Colonic mucosa (tissue), 4 donors: Measurements from ENCODE around the gene APOC1. TPM values are rescaled to one million over a fixed set of nuclear protein-coding genes. Genes with fewer than 3 reads are reported as not detected.
"Not testable (repeated sequence)": the region's sequence is repeated elsewhere in the genome, so short reads cannot be mapped to it uniquely, and the experiment has no call there.

Source experiments
- DNase-seq: peaks from one replicate; pipeline ENCODE4 v3.0.0-alpha.2; 2020
- H3K27ac ChIP-seq: fragments of 200-600 bp; one replicate; pipeline ENCODE4 v1.8.0; 2021
- H3K27me3 ChIP-seq: fragments of 200-600 bp; one replicate; pipeline ENCODE4 v1.8.0; 2021
- H3K36me3 ChIP-seq: fragments of 200-600 bp; one replicate; pipeline ENCODE4 v1.8.0; 2021
- H3K4me1 ChIP-seq: fragments of 200-600 bp; one replicate; pipeline ENCODE4 v1.8.0; 2021; ENCODE audit warnings: mild to moderate bottlenecking
- H3K4me3 ChIP-seq: fragments of 200-600 bp; one replicate; pipeline ENCODE4 v1.8.0; 2021
- H3K9ac ChIP-seq, 2 donors: one replicate each; pipeline ENCODE4 v1.7.0; 2013; ENCODE audit warnings: control low read depth in 2 of 2, low read depth in 2 of 2, low read length in 2 of 2
- H3K9me3 ChIP-seq: fragments of 200-600 bp; one replicate; pipeline ENCODE4 v1.8.0; 2021
- intact Hi-C: fragments of 100-400 bp; cut with DNase I; formaldehyde crosslinking; loops from one replicate; pipeline ENCODE4 v1.14.1; 2022
- total RNA-seq, 2 donors: library from RNA; stranded (reverse); fragmentation: NEBNext Ultra II Directional in 1 of 2; extraction: Animal tissue kit (Norgen Biotek cat#: 25700) in 1 of 2; gene quantifications; one replicate each; pipeline ENCODE4 v1.2.1, GENCODE V29; 2021
- TF ChIP-seq, protein P1 (sequence below): fragments of 200-600 bp; IDR thresholded peaks from one replicate; pipeline ENCODE4 v1.8.0; 2022; ENCODE audit warnings: antibody characterized with exemption, mild to moderate bottlenecking
- donor health status: healthy.
- donor health status: DM: no; HTN: no; CAD: no.
- donor health status: DM: no; HTN: no; CAD: no.

Gene APOC1
- total RNA-seq, 2 donors from 2014 or later, result 10.4 to 19.9 TPM

DNA sequence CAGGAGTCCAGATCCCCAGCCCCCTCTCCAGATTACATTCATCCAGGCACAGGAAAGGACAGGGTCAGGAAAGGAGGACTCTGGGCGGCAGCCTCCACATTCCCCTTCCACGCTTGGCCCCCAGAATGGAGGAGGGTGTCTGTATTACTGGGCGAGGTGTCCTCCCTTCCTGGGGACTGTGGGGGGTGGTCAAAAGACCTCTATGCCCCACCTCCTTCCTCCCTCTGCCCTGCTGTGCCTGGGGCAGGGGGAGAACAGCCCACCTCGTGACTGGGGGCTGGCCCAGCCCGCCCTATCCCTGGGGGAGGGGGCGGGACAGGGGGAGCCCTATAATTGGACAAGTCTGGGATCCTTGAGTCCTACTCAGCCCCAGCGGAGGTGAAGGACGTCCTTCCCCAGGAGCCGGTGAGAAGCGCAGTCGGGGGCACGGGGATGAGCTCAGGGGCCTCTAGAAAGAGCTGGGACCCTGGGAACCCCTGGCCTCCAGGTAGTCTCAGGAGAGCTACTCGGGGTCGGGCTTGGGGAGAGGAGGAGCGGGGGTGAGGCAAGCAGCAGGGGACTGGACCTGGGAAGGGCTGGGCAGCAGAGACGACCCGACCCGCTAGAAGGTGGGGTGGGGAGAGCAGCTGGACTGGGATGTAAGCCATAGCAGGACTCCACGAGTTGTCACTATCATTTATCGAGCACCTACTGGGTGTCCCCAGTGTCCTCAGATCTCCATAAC lies 8.8 kb upstream of the APOC1 start, which contains the start of gene APOE:
APOE (plus strand) TSS at position 360 of the 724 bp plus-strand sequence. CDS start 829 bp downstream, outside the sequence.
- TF ChIP-seq, protein P1, sequence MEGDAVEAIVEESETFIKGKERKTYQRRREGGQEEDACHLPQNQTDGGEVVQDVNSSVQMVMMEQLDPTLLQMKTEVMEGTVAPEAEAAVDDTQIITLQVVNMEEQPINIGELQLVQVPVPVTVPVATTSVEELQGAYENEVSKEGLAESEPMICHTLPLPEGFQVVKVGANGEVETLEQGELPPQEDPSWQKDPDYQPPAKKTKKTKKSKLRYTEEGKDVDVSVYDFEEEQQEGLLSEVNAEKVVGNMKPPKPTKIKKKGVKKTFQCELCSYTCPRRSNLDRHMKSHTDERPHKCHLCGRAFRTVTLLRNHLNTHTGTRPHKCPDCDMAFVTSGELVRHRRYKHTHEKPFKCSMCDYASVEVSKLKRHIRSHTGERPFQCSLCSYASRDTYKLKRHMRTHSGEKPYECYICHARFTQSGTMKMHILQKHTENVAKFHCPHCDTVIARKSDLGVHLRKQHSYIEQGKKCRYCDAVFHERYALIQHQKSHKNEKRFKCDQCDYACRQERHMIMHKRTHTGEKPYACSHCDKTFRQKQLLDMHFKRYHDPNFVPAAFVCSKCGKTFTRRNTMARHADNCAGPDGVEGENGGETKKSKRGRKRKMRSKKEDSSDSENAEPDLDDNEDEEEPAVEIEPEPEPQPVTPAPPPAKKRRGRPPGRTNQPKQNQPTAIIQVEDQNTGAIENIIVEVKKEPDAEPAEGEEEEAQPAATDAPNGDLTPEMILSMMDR, result no peak
- no peak for DNase-seq
- intact Hi-C loops, result no loop called here
- Histone ChIP-seq H3K9me3 (no peaks in the 10 kb centered on the region), H3K36me3 (no peaks in the 10 kb centered on the region), H3K9ac (peak within 1 kb of the TSS; percentile 23 to 50), H3K4me3 (peak within 1 kb of the TSS; percentile 14), H3K27me3 (peaks cover 8% of the 10 kb centered on the region), H3K4me1 (no peaks in the 10 kb centered on the region), H3K27ac (no peak within 1 kb of the TSS)

DNA sequence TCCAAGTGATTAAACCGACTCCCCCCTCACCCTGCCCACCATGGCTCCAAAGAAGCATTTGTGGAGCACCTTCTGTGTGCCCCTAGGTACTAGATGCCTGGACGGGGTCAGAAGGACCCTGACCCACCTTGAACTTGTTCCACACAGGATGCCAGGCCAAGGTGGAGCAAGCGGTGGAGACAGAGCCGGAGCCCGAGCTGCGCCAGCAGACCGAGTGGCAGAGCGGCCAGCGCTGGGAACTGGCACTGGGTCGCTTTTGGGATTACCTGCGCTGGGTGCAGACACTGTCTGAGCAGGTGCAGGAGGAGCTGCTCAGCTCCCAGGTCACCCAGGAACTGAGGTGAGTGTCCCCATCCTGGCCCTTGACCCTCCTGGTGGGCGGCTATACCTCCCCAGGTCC lies 6.8 kb upstream of the APOC1 start:
- Histone ChIP-seq H3K9ac (no peak overlapping the region), H3K4me1 (no peaks in the 10 kb centered on the region), H3K27ac (no peak overlapping the region), H3K27me3 (peaks cover 8% of the 10 kb centered on the region), H3K36me3 (no peaks in the 10 kb centered on the region), H3K9me3 (no peaks in the 10 kb centered on the region), H3K4me3 (no peak overlapping the region)
- DNase-seq, result no peak
- intact Hi-C loops, result no loop called here
- TF ChIP-seq, protein P1, result no peak

DNA sequence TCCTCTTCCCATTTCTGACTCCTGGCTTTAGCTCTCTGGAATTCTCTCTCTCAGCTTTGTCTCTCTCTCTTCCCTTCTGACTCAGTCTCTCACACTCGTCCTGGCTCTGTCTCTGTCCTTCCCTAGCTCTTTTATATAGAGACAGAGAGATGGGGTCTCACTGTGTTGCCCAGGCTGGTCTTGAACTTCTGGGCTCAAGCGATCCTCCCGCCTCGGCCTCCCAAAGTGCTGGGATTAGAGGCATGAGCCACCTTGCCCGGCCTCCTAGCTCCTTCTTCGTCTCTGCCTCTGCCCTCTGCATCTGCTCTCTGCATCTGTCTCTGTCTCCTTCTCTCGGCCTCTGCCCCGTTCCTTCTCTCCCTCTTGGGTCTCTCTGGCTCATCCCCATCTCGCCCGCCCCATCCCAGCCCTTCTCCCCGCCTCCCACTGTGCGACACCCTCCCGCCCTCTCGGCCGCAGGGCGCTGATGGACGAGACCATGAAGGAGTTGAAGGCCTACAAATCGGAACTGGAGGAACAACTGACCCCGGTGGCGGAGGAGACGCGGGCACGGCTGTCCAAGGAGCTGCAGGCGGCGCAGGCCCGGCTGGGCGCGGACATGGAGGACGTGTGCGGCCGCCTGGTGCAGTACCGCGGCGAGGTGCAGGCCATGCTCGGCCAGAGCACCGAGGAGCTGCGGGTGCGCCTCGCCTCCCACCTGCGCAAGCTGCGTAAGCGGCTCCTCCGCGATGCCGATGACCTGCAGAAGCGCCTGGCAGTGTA lies 6.2 kb upstream of the APOC1 start:
- Histone ChIP-seq H3K9me3 (no peaks in the 10 kb centered on the region), H3K27ac (no peak overlapping the region), H3K4me3 (no peak overlapping the region), H3K4me1 (no peaks in the 10 kb centered on the region), H3K27me3 (peaks cover 8% of the 10 kb centered on the region), H3K36me3 (no peaks in the 10 kb centered on the region), H3K9ac (no peak overlapping the region)
- DNase-seq, result no peak
- intact Hi-C loops, result no loop called here
- TF ChIP-seq, protein P1, result no peak

DNA sequence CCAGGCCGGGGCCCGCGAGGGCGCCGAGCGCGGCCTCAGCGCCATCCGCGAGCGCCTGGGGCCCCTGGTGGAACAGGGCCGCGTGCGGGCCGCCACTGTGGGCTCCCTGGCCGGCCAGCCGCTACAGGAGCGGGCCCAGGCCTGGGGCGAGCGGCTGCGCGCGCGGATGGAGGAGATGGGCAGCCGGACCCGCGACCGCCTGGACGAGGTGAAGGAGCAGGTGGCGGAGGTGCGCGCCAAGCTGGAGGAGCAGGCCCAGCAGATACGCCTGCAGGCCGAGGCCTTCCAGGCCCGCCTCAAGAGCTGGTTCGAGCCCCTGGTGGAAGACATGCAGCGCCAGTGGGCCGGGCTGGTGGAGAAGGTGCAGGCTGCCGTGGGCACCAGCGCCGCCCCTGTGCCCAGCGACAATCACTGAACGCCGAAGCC lies 5.6 kb upstream of the APOC1 start:
- no peaks in the 10 kb centered on the region for H3K4me1 ChIP-seq
- H3K27ac ChIP-seq, result no peak overlapping the region
- H3K9me3 ChIP-seq, result no peaks in the 10 kb centered on the region
- no peak for DNase-seq
- H3K9ac ChIP-seq, result no peak overlapping the region
- peaks cover 8% of the 10 kb centered on the region for H3K27me3 ChIP-seq
- TF ChIP-seq, protein P1, result no peak
- intact Hi-C loops, result no loop called here
- H3K36me3 ChIP-seq, result no peaks in the 10 kb centered on the region
- H3K4me3 ChIP-seq, result no peak overlapping the region

DNA sequence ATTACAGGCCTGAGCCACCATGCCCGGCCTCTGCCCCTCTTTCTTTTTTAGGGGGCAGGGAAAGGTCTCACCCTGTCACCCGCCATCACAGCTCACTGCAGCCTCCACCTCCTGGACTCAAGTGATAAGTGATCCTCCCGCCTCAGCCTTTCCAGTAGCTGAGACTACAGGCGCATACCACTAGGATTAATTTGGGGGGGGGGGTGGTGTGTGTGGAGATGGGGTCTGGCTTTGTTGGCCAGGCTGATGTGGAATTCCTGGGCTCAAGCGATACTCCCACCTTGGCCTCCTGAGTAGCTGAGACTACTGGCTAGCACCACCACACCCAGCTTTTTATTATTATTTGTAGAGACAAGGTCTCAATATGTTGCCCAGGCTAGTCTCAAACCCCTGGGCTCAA lies 4.6 kb upstream of the APOC1 start:
- no peak for DNase-seq
- Histone ChIP-seq H3K9ac (no peak overlapping the region), H3K4me1 (no peaks in the 10 kb centered on the region), H3K9me3 (no peaks in the 10 kb centered on the region), H3K36me3 (no peaks in the 10 kb centered on the region), H3K27me3 (peaks cover 8% of the 10 kb centered on the region), H3K4me3 (no peak overlapping the region), H3K27ac (no peak overlapping the region)
- TF ChIP-seq, protein P1, result no peak
- intact Hi-C loops, result no loop called here

DNA sequence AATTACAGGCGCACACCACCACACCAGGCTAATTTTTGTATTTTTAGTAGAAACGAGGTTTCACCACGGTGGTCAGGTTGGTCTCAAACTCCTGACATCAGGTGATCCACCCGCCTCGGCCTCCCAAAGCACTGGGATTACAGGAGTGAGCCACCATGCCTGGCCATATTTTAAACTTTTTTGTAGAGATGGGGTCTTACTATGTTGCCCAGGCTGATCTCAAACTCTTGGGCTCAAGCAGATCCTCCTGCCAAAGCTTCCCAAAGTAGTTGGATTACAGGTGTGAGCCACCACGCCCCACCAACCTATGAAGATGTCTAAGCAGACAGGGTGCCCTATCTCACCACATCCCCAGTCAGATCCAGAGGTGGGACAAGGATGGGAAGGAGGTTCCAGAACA lies 2.5 kb upstream of the APOC1 start:
- not testable (repeated sequence) for H3K36me3 ChIP-seq

More for the DNA sequence above, 2.5 kb upstream of the APOC1 start:
- H3K27ac ChIP-seq, DNase-seq, H3K9me3 ChIP-seq, H3K27me3 ChIP-seq, H3K9ac ChIP-seq, H3K4me1 ChIP-seq, intact Hi-C loops, H3K4me3 ChIP-seq: not testable (repeated sequence)
